ENCODE data around the gene HK3.
"Not testable (repeated sequence)": the region's sequence is repeated elsewhere in the genome, so short reads cannot be mapped to it uniquely, and the experiment has no call there.

The HK3 gene

GRCh38 chr5:176875783-176876505 is 23.2 kb downstream of the HK3 start:
- DNase-seq, result no peak
- in situ Hi-C loops (cut with HindIII; ENCODE audit: low pct_ligation_motif_present, low pct_unique_long_range_greater_than_20kb, low sequenced_read_pairs), result no loop called here

GRCh38 chr5:176875014-176875550 is 24.1 kb downstream of the HK3 start:
- in situ Hi-C loops (cut with HindIII; ENCODE audit: low pct_ligation_motif_present, low pct_unique_long_range_greater_than_20kb, low sequenced_read_pairs), result no loop called here
- no peak for DNase-seq

GRCh38 chr5:176874198-176874780 is 24.9 kb downstream of the HK3 start:
- in situ Hi-C loops (cut with HindIII; ENCODE audit: low pct_ligation_motif_present, low pct_unique_long_range_greater_than_20kb, low sequenced_read_pairs), result no loop called here
- no peak for DNase-seq

- in situ Hi-C loops (cut with HindIII; ENCODE audit: low pct_ligation_motif_present, low pct_unique_long_range_greater_than_20kb, low sequenced_read_pairs), result no loop called here
- DNase-seq, result no peak
Observed at GRCh38 chr5:176873541-176874172, 25.5 kb downstream of the HK3 start.

GRCh38 chr5:176873011-176873410 is 26.1 kb downstream of the HK3 start:
- DNase-seq; in situ Hi-C loops (cut with HindIII; ENCODE audit: low pct_ligation_motif_present, low pct_unique_long_range_greater_than_20kb, low sequenced_read_pairs): not testable (repeated sequence)

GRCh38 chr5:176872586-176872985 is 26.6 kb downstream of the HK3 start:
- DNase-seq; in situ Hi-C loops (cut with HindIII; ENCODE audit: low pct_ligation_motif_present, low pct_unique_long_range_greater_than_20kb, low sequenced_read_pairs): not testable (repeated sequence)

GRCh38 chr5:176870644-176871043 is 28.5 kb downstream of the HK3 start:
- in situ Hi-C loops (cut with HindIII; ENCODE audit: low pct_ligation_motif_present, low pct_unique_long_range_greater_than_20kb, low sequenced_read_pairs), result not testable (repeated sequence)

GRCh38 chr5:176870110-176870591 is 29.0 kb downstream of the HK3 start:
- in situ Hi-C loops (cut with HindIII; ENCODE audit: low pct_ligation_motif_present, low pct_unique_long_range_greater_than_20kb, low sequenced_read_pairs), result no loop called here
- peak; percentile 53 for DNase-seq

More at GRCh38 chr5:176870644-176871043, 28.5 kb downstream of the HK3 start:
- not testable (repeated sequence) for DNase-seq

- no peak for DNase-seq
- in situ Hi-C loops (cut with HindIII; ENCODE audit: low pct_ligation_motif_present, low pct_unique_long_range_greater_than_20kb, low sequenced_read_pairs), result no loop called here
Observed at GRCh38 chr5:176869501-176870109, 29.5 kb downstream of the HK3 start.

GRCh38 chr5:176868731-176869130 is 30.4 kb downstream of the HK3 start:
- no peak for DNase-seq
- in situ Hi-C loops (cut with HindIII; ENCODE audit: low pct_ligation_motif_present, low pct_unique_long_range_greater_than_20kb, low sequenced_read_pairs), result no loop called here

GRCh38 chr5:176868126-176868525 is 31.0 kb downstream of the HK3 start:
- in situ Hi-C loops (cut with HindIII; ENCODE audit: low pct_ligation_motif_present, low pct_unique_long_range_greater_than_20kb, low sequenced_read_pairs), result no loop called here
- DNase-seq, result no peak

- no peak for DNase-seq
- in situ Hi-C loops (cut with HindIII; ENCODE audit: low pct_ligation_motif_present, low pct_unique_long_range_greater_than_20kb, low sequenced_read_pairs), result no loop called here
Observed at GRCh38 chr5:176866707-176867310, 32.3 kb downstream of the HK3 start.

GRCh38 chr5:176865964-176866363 is 33.2 kb downstream of the HK3 start:
- DNase-seq, result no peak
- in situ Hi-C loops (cut with HindIII; ENCODE audit: low pct_ligation_motif_present, low pct_unique_long_range_greater_than_20kb, low sequenced_read_pairs), result no loop called here

- DNase-seq, result no peak
- in situ Hi-C loops (cut with HindIII; ENCODE audit: low pct_ligation_motif_present, low pct_unique_long_range_greater_than_20kb, low sequenced_read_pairs), result no loop called here
Observed at GRCh38 chr5:176864755-176865154, 34.4 kb downstream of the HK3 start.

GRCh38 chr5:176863765-176864098 is 35.4 kb downstream of the HK3 start:
- no peak for DNase-seq
- in situ Hi-C loops (cut with HindIII; ENCODE audit: low pct_ligation_motif_present, low pct_unique_long_range_greater_than_20kb, low sequenced_read_pairs), result no loop called here

GRCh38 chr5:176863041-176863764 is 35.9 kb downstream of the HK3 start:
- in situ Hi-C loops (cut with HindIII; ENCODE audit: low pct_ligation_motif_present, low pct_unique_long_range_greater_than_20kb, low sequenced_read_pairs), result no loop called here
- DNase-seq, result no peak

GRCh38 chr5:176862330-176862995 is 36.7 kb downstream of the HK3 start:
- DNase-seq, result no peak
- in situ Hi-C loops (cut with HindIII; ENCODE audit: low pct_ligation_motif_present, low pct_unique_long_range_greater_than_20kb, low sequenced_read_pairs), result no loop called here

- in situ Hi-C loops (cut with HindIII; ENCODE audit: low pct_ligation_motif_present, low pct_unique_long_range_greater_than_20kb, low sequenced_read_pairs), result no loop called here
- no peak for DNase-seq
Observed at GRCh38 chr5:176861276-176861675, 37.9 kb downstream of the HK3 start.

Measured in ACHN (cell line).